Breast epithelium (tissue), 4 donors: ENCODE data around the gene SBK2. TPM values are rescaled to one million over a fixed set of nuclear protein-coding genes. Genes with fewer than 3 reads are reported as not detected.

Experiments used
- DNase-seq, 2 donors: peaks; one replicate each; pipeline ENCODE4 v3.0.0-alpha.2; 2019; ENCODE audit warnings: low spot score in 2 of 2
- H3K27ac ChIP-seq, 2 donors: fragments of 200-600 bp; sonication (generic) in 1 of 2; one replicate each; pipeline ENCODE4 v1.5.1; 2016 to 2019; ENCODE audit warnings: mild to moderate bottlenecking in 1 of 2
- H3K27me3 ChIP-seq, 2 donors: fragments of 200-600 bp; sonication (generic) in 1 of 2; one replicate each; pipeline versions ENCODE4 v1.5.1 to v1.6.0; 2017 to 2019; ENCODE audit warnings: control low read depth in 1 of 2, mild to moderate bottlenecking in 1 of 2
- H3K36me3 ChIP-seq: fragments of 200-600 bp; one replicate; pipeline ENCODE4 v1.5.1; 2019
- H3K4me1 ChIP-seq, 2 donors: fragments of 200-600 bp; sonication (generic); one replicate each; pipeline ENCODE4 v1.5.1; 2016 to 2019; ENCODE audit warnings: control low read depth in 1 of 2
- H3K4me3 ChIP-seq, 3 donors: fragments of 200-600 bp; sonication (generic); 1 replicate in 2 of 3; 2 replicates in 1 of 3; pipeline ENCODE4 v1.5.1; 2016 to 2019; ENCODE audit warnings: mild to moderate bottlenecking in 3 of 3, moderate library complexity in 2 of 3
- H3K9me3 ChIP-seq, 2 donors: fragments of 200-600 bp; sonication (generic) in 1 of 2; one replicate each; pipeline ENCODE4 v1.5.1; 2016 to 2019; ENCODE audit warnings: control low read depth in 1 of 2
- POLR2A ChIP-seq: fragments of 450-650 bp; IDR thresholded peaks from one replicate; pipeline ENCODE4 v1.6.1; 2016; ENCODE audit warnings: antibody characterized with exemption, mild to moderate bottlenecking, moderate library complexity
- POLR2AphosphoS5 ChIP-seq, 3 donors: sonication (generic); formaldehyde crosslinking; IDR thresholded peaks; one replicate each; pipeline ENCODE4 v1.6.1; 2017; ENCODE audit warnings: antibody characterized with exemption in 3 of 3
- intact Hi-C: fragments of 100-400 bp; cut with DNase I; formaldehyde crosslinking; loops from one replicate; pipeline ENCODE4 v1.15.1; 2023; ENCODE audit warnings: low total_unique reads
- total RNA-seq, 3 donors: library from RNA; depleted of rRNA; stranded (reverse); fragments of >200 nt; gene quantifications; one replicate each; pipeline ENCODE4 v1.1.0, GENCODE V29; 2016
- TF ChIP-seq, protein P1 (sequence below), 3 donors: fragments of 450-650 bp; IDR thresholded peaks; one replicate each; pipeline ENCODE4 v1.5.1; 2016 to 2017; ENCODE audit warnings: antibody characterized with exemption in 3 of 3, mild to moderate bottlenecking in 3 of 3, moderate library complexity in 3 of 3

The SBK2 gene
- total RNA-seq, 3 donors from 2014 or later: not detected

DNA sequence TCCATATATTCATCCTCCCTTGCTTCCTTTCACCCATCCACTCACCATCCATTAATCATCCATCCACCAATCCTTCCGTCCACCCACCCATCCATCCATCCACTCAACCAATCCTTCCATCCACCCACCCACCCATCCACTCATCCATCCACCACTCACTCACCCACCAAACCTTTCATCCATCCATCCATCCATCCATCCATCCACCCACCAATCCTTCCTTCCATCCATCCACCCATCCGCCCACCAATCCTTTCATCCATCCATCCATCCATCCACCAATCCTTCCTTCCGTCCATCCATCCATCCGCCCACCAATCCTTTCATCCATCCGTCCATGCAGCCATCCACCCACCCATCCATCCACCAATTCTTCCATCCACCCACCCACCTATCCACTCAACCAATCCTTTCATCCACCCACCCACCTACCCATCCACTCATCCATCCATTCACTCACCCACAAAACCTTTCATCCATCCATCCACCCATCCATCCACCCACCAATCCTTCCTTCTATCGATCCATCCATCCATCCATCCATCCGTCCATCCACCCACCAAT, 5.4 kb upstream of the SBK2 start:
- Histone ChIP-seq H3K9me3 (no peaks in the 10 kb centered on the region), H3K36me3 (no peaks in the 10 kb centered on the region), H3K27me3 (no peaks in the 10 kb centered on the region), H3K4me3 (no peak overlapping the region), H3K4me1 (peaks cover 0 to 6% of the 10 kb centered on the region in 2 donors), H3K27ac (no peak overlapping the region)
- DNase-seq: no peak
- intact Hi-C loops: no loop called here
- no peak for TF ChIP-seq POLR2A
- no peak for TF ChIP-seq POLR2AphosphoS5 (IDR thresholded peaks at IDR 0.05)
- TF ChIP-seq, protein P1, sequence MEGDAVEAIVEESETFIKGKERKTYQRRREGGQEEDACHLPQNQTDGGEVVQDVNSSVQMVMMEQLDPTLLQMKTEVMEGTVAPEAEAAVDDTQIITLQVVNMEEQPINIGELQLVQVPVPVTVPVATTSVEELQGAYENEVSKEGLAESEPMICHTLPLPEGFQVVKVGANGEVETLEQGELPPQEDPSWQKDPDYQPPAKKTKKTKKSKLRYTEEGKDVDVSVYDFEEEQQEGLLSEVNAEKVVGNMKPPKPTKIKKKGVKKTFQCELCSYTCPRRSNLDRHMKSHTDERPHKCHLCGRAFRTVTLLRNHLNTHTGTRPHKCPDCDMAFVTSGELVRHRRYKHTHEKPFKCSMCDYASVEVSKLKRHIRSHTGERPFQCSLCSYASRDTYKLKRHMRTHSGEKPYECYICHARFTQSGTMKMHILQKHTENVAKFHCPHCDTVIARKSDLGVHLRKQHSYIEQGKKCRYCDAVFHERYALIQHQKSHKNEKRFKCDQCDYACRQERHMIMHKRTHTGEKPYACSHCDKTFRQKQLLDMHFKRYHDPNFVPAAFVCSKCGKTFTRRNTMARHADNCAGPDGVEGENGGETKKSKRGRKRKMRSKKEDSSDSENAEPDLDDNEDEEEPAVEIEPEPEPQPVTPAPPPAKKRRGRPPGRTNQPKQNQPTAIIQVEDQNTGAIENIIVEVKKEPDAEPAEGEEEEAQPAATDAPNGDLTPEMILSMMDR (IDR thresholded peaks at IDR 0.05): no peak

GRCh38 chr19:55541091-55541490, 4.2 kb upstream of the SBK2 start:
- Histone ChIP-seq H3K36me3 (no peaks in the 10 kb centered on the region), H3K27me3 (no peaks in the 10 kb centered on the region), H3K27ac (no peak overlapping the region), H3K4me3 (no peak overlapping the region), H3K9me3 (no peaks in the 10 kb centered on the region), H3K4me1 (no peaks in the 10 kb centered on the region)
- intact Hi-C loops: no loop called here
- DNase-seq: no peak
- TF ChIP-seq, protein P1 (IDR thresholded peaks at IDR 0.05): no peak
- TF ChIP-seq POLR2A (no peak), POLR2AphosphoS5 (IDR thresholded peaks at IDR 0.05) (no peak)

DNA sequence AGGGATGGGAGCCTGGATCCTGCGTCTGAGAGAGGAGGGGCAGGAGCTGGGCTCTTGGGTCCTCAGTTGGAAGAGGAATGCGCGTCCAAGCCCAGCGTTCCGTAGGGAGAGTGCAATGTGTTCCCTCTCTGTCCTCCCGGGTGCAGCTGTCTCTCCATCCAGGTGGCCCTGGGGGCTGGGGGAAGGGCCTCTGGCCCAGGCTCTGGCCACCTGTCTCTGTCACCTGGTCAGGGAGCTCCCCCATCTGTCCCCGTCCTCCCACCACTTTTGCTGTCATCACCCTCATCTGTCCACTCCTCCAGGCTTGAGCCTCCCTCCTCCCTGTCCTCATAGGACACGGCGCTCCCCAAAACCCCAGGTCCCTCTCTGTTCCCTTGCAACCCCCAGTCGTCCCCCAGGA, 3.7 kb upstream of the SBK2 start:
- TF ChIP-seq, protein P1 (IDR thresholded peaks at IDR 0.05): no peak
- TF ChIP-seq POLR2A (no peak), POLR2AphosphoS5 (IDR thresholded peaks at IDR 0.05) (no peak)
- no peak overlapping the region for H3K4me3 ChIP-seq

GRCh38 chr19:55539090-55539984, 2.4 kb upstream of the SBK2 start:
- H3K4me3 ChIP-seq: no peak overlapping the region
- H3K36me3 ChIP-seq: no peaks in the 10 kb centered on the region
- H3K4me1 ChIP-seq: no peaks in the 10 kb centered on the region
- no peak overlapping the region for H3K27ac ChIP-seq
- no peak for DNase-seq
- TF ChIP-seq, protein P1 (IDR thresholded peaks at IDR 0.05): no peak
- TF ChIP-seq POLR2AphosphoS5 (IDR thresholded peaks at IDR 0.05): no peak
- no peak for TF ChIP-seq POLR2A
- no peaks in the 10 kb centered on the region for H3K27me3 ChIP-seq
- intact Hi-C loops: no loop called here
- no peaks in the 10 kb centered on the region for H3K9me3 ChIP-seq

More for the DNA sequence above, 3.7 kb upstream of the SBK2 start:
- Histone ChIP-seq H3K27me3 (no peaks in the 10 kb centered on the region), H3K36me3 (no peaks in the 10 kb centered on the region), H3K9me3 (no peaks in the 10 kb centered on the region), H3K4me1 (no peaks in the 10 kb centered on the region), H3K27ac (no peak overlapping the region)
- intact Hi-C loops: no loop called here
- no peak for DNase-seq

- Histone ChIP-seq H3K36me3 (no peaks in the 10 kb centered on the region), H3K27ac (no peak overlapping the region), H3K4me1 (no peaks in the 10 kb centered on the region), H3K4me3 (no peak overlapping the region), H3K27me3 (no peaks in the 10 kb centered on the region), H3K9me3 (no peaks in the 10 kb centered on the region)
- TF ChIP-seq POLR2A: no peak
- no peak for TF ChIP-seq POLR2AphosphoS5 (IDR thresholded peaks at IDR 0.05)
- TF ChIP-seq, protein P1 (IDR thresholded peaks at IDR 0.05): no peak
- no peak for DNase-seq
- intact Hi-C loops: no loop called here
Measured at GRCh38 chr19:55538132-55538531, 1.2 kb upstream of the SBK2 start.
